ENCODE measurements around the gene P3H3. TPM values are rescaled to one million over a fixed set of nuclear protein-coding genes. Genes with fewer than 3 reads are reported as not detected.
A peak's percentile ranks its signal among the peaks of the same experiment; 100 is the strongest.
"Not testable (repeated sequence)": the region's sequence is repeated elsewhere in the genome, so short reads cannot be mapped to it uniquely, and the experiment has no call there.

P3H3 gene
- total RNA-seq, 2 experiments from 2014 or later: 0.86 to 1.3 TPM

- CTCF ChIA-PET: interaction anchor here (0.6 to 3.2 kb wide), 49 partner anchors 9 to 431 kb away, joined by 3 to 51 read pairs (median 4); partner anchors contain the start of genes C12orf57, C1RL, CDCA3 and COPS7A
- peak; percentile 92 for DNase-seq
- Mint-ChIP-seq H3K27me3 (no peaks in the 10 kb centered on the region), H3K4me1 (peaks cover 50% of the 10 kb centered on the region), H3K4me3 (peak overlapping the region; percentile 93), H3K9me3 (ENCODE audit: low read depth) (no peaks in the 10 kb centered on the region), H3K36me3 (ENCODE audit: low read depth) (peaks cover 67% of the 10 kb centered on the region), H3K27ac (peak overlapping the region; percentile 66)
- ATAC-seq: peak; percentile 28
- POLR2A ChIA-PET: interaction anchor here (0.5 to 2.9 kb wide), 17 partner anchors 9 to 379 kb away, joined by 3 to 31 read pairs (median 4); partner anchors contain the start of genes C12orf57, C1RL, CDCA3 and LRRC23
- intact Hi-C loops (cut with DNase I, micrococcal nuclease): loop anchor here (1.0 to 5.0 kb wide), 15 partner anchors 19 to 236 kb away; partner anchors contain the start of genes ENO2 (in 2 of the 2), C12orf57 (in 1 of the 2), C1RL (in 1 of the 2) and CDCA3 (in 1 of the 2)
Observed at GRCh38 chr12:6872073-6873048, 44.2 kb downstream of the P3H3 start.

DNA sequence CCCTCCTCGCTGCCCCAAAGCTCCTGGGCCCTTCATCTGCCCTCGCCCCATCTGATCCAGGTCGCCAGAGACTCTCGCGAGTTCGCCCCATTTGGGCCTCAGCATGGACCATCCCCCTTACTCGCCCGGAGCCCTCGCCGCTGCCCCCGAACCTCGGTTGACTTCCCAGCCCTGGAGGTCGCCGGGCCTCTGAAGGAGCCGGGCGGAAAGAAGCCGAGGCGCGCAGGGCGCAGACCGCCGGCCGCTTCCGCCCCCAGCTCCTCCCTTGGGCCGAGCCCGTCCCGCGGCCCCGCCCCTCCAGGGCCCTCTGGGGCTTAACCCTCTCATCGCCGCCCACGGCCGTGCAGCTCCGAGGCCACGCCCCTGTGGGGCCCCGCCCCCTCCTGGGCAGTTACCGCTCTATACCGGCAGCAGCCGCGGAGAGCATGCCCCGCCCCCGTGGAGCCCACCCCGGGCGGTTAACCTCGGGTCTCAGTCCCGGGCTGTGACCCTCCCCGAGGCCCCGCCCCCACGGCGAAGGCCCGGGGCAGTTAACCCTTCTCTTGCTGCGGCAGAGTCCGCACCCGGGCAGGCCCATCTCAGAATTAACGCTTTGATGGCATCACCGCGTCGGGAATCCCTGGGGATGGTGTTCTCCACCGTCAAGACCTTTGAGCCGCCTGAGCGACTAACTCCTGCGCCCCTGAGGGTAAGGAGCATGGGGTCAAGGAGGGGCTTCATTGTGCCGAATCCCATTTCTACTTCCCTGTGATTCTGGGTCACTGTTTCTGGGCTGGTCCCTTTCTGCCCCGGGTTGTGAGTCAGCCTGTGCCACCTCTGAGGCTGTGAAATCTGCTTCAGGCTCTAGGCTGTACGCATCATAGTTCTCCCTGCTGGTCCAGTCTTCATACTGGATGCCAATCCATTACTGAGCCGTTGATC lies 45.1 kb downstream of the P3H3 start, which contains the start of gene SPSB2:
SPSB2 (minus strand) TSS at position 210 of the 921 bp plus-strand sequence. CDS start 402 bp downstream, outside the sequence.
- peak; percentile 74 for ATAC-seq
- ChIA-PET POLR2A (interaction anchor here (0.5 to 2.9 kb wide), 14 partner anchors 8 to 380 kb away, joined by 3 to 31 read pairs (median 5); partner anchors contain the start of genes C12orf57, C1RL, CDCA3 and LRRC23), CTCF (interaction anchor here (0.6 to 3.2 kb wide), 37 partner anchors 9 to 432 kb away, joined by 3 to 51 read pairs (median 4); partner anchors contain the start of genes C12orf57, CDCA3, COPS7A and GNB3)
- Mint-ChIP-seq H3K4me3 (peak within 1 kb of the TSS; percentile 93), H3K4me1 (peaks cover 50% of the 10 kb centered on the region), H3K9me3 (ENCODE audit: low read depth) (no peaks in the 10 kb centered on the region), H3K27me3 (no peaks in the 10 kb centered on the region), H3K36me3 (ENCODE audit: low read depth) (peaks cover 62% of the 10 kb centered on the region), H3K27ac (peak within 1 kb of the TSS; percentile 86)
- DNase-seq: peak; percentile 100
- intact Hi-C loops (cut with DNase I, micrococcal nuclease): loop anchor here (1.0 to 5.0 kb wide), 14 partner anchors 18 to 235 kb away; partner anchors contain the start of genes ENO2 (in 2 of the 2), C1RL (in 1 of the 2), CDCA3 (in 1 of the 2) and EMG1 (in 1 of the 2)

- H3K4me1 Mint-ChIP-seq: peaks cover 44% of the 10 kb centered on the region
- H3K36me3 Mint-ChIP-seq (ENCODE audit: low read depth): peaks cover 55% of the 10 kb centered on the region
- DNase-seq; ATAC-seq; POLR2A ChIA-PET; H3K27me3 Mint-ChIP-seq; H3K9me3 Mint-ChIP-seq (ENCODE audit: low read depth): not testable (repeated sequence)
- H3K27ac Mint-ChIP-seq: peak overlapping the region; percentile 86
- CTCF ChIA-PET: interaction anchor here (0.8 to 2.9 kb wide), 5 partner anchors 8 to 163 kb away, joined by 3 to 38 read pairs (median 6); no protein-coding TSS in a partner anchor
- peak overlapping the region; percentile 93 for H3K4me3 Mint-ChIP-seq
- intact Hi-C loops (cut with DNase I, micrococcal nuclease): loop anchor here in 1 of 2 experiments (5.0 kb wide), 2 partner anchors 63 to 88 kb away; no protein-coding TSS in a partner anchor
Observed at GRCh38 chr12:6874015-6874368, 45.8 kb downstream of the P3H3 start.

DNA sequence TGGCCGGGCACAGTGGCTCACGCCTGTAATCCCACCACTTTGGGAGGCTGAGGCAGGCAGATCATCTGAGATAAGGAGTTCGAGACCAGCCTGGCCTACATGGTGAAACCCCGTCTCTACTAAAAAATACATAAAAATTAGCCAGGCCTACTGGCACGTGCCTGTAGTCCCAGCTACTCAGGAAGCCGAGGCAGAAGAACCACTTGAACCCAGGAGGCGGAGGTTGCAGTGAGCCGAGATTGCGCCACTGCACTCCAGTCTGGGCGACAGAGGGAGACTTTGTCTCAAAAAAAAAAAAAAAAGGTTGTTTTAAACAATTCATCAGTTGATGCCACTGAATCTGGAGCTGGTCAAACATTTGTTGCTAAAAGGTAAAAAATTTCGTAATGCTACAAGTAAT lies 51.6 kb downstream of the P3H3 start:
- H3K4me3 Mint-ChIP-seq; ATAC-seq; H3K27me3 Mint-ChIP-seq; H3K4me1 Mint-ChIP-seq; H3K27ac Mint-ChIP-seq; H3K9me3 Mint-ChIP-seq (ENCODE audit: low read depth); intact Hi-C loops (cut with DNase I, micrococcal nuclease); DNase-seq: not testable (repeated sequence)
- ChIA-PET CTCF (interaction anchor here (0.6 to 2.8 kb wide), 2 partner anchors 10 to 11 kb away, joined by 4 to 8 read pairs; no protein-coding TSS in a partner anchor), POLR2A (interaction anchor here (0.6 to 1.0 kb wide), 4 partner anchors 11 to 545 kb away, joined by 3 read pairs; partner anchors contain the start of gene USP5)
- H3K36me3 Mint-ChIP-seq (ENCODE audit: low read depth): peaks cover 13% of the 10 kb centered on the region

GRCh38 chr12:6883252-6883651 lies 55.0 kb downstream of the P3H3 start:
- no peaks in the 10 kb centered on the region for H3K4me1 Mint-ChIP-seq
- H3K27me3 Mint-ChIP-seq: no peaks in the 10 kb centered on the region
- no peak for DNase-seq
- CTCF ChIA-PET: interaction anchor here (2.0 to 2.4 kb wide), 2 partner anchors 8 to 10 kb away, joined by 9 to 17 read pairs; partner anchors contain the start of gene SPSB2
- POLR2A ChIA-PET: no interaction called here
- no peaks in the 10 kb centered on the region for H3K9me3 Mint-ChIP-seq (ENCODE audit: low read depth)
- no peak for ATAC-seq
- peaks cover 3% of the 10 kb centered on the region for H3K36me3 Mint-ChIP-seq (ENCODE audit: low read depth)
- H3K27ac Mint-ChIP-seq: no peak overlapping the region
- no peak overlapping the region for H3K4me3 Mint-ChIP-seq
- intact Hi-C loops (cut with DNase I, micrococcal nuclease): no loop called here

- H3K9me3 Mint-ChIP-seq (ENCODE audit: low read depth): no peaks in the 10 kb centered on the region
- ChIA-PET CTCF (no interaction called here), POLR2A (no interaction called here)
- no peak overlapping the region for H3K27ac Mint-ChIP-seq
- DNase-seq: no peak
- H3K4me1 Mint-ChIP-seq: no peaks in the 10 kb centered on the region
- no peak for ATAC-seq
- peaks cover 3% of the 10 kb centered on the region for H3K36me3 Mint-ChIP-seq (ENCODE audit: low read depth)
- intact Hi-C loops (cut with DNase I, micrococcal nuclease): no loop called here
- no peak overlapping the region for H3K4me3 Mint-ChIP-seq
- H3K27me3 Mint-ChIP-seq: no peaks in the 10 kb centered on the region
Observed at GRCh38 chr12:6883683-6884082, 55.5 kb downstream of the P3H3 start.

DNA sequence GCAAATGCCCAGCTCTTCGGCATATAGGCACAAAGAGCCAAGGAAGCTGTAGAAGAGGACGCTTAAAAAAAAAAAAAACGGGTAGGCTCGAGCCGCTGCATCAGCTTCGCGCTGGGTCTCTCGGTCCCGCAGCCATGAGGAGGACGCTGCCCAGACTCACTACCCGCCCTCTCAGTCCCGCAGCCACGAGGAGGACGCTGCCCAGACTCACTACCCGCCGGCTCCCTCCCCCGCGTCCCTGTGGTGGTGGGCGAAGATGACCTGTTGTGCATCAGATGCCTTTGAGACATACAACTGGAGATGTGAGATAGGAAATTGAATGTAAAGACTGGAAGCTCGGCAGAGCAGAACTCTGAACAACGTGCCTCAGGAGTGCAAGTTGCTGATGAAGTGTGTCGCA lies 56.3 kb downstream of the P3H3 start:
- Mint-ChIP-seq H3K9me3 (ENCODE audit: low read depth) (no peaks in the 10 kb centered on the region), H3K27me3 (no peaks in the 10 kb centered on the region), H3K4me3 (no peak overlapping the region), H3K36me3 (ENCODE audit: low read depth) (peaks cover 3% of the 10 kb centered on the region), H3K4me1 (no peaks in the 10 kb centered on the region), H3K27ac (no peak overlapping the region)
- POLR2A ChIA-PET: no interaction called here
- DNase-seq (no peak), ATAC-seq (no peak)
- CTCF ChIA-PET: interaction anchor here (1.4 kb wide), 1 partner anchor 11 kb away, joined by 6 read pairs; no protein-coding TSS in a partner anchor
- intact Hi-C loops (cut with DNase I, micrococcal nuclease): no loop called here

DNA sequence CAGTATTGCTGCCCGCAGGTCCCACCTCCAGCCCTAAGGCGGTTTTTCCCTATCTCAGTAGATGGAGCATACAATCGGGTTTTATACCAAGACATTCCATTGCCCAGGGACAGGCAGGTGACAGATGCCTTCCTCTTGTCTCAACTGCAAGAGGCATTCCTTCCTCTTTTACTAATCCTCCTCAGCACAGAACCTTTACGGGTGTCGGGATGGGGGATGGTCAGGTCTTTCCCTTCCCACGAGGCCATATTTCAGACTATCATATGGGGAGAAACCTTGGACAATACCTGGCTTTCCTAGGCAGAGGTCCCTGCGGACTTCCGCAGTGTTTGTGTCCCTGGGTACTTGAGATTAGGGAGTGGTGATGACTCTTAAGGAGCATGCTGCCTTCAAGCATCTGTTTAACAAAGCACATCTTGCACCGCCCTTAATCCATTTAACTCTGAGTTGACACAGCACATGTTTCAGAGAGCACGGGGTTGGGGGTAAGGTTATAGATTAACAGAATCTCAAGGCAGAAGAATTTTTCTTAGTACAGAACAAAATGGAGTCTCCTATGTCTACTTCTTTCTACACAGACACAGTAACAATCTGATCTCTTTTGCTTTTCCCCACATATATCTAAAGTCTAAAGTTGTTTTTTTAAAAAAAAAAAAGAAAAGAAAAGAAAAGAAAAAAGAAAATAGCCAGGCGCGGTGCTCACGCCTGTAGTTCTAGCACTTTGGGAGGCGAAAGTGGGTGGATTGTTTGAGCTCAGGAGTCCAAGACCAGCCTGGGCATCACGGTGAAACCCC lies 58.2 kb downstream of the P3H3 start:
- H3K27me3 Mint-ChIP-seq; H3K4me3 Mint-ChIP-seq; ATAC-seq; H3K9me3 Mint-ChIP-seq (ENCODE audit: low read depth); H3K4me1 Mint-ChIP-seq; CTCF ChIA-PET; POLR2A ChIA-PET; intact Hi-C loops (cut with DNase I, micrococcal nuclease); H3K27ac Mint-ChIP-seq; H3K36me3 Mint-ChIP-seq (ENCODE audit: low read depth); DNase-seq: not testable (repeated sequence)

DNA sequence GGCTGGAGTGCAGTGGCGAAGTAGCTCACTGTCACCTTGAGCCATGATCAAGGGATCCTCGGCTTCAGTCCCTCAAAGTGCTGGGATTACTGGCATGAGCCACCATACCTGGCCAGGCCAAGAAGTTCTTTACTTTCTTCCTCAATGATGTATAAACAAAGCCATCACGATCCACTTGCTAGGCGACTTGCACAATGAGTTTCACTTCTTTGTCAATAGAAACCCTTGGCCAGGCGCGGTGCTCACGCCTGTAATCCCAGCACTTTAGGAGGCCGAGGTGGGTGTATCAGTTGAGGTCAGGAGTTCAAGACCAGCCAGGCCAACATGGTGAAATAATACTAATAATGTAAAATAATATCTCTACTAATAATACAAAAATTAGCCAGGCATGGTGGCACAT lies 59.3 kb downstream of the P3H3 start:
- CTCF ChIA-PET: interaction anchor here (0.6 to 1.0 kb wide), 3 partner anchors 18 to 38 kb away, joined by 3 read pairs; no protein-coding TSS in a partner anchor
- ATAC-seq: no peak
- Mint-ChIP-seq H3K36me3 (ENCODE audit: low read depth) (peaks cover 8% of the 10 kb centered on the region), H3K4me1 (peaks cover 9% of the 10 kb centered on the region), H3K27ac (no peak overlapping the region), H3K9me3 (ENCODE audit: low read depth) (no peaks in the 10 kb centered on the region), H3K27me3 (no peaks in the 10 kb centered on the region), H3K4me3 (no peak overlapping the region)
- POLR2A ChIA-PET: interaction anchor here (0.7 kb wide), 1 partner anchor 27 kb away, joined by 7 read pairs; no protein-coding TSS in a partner anchor
- intact Hi-C loops (cut with DNase I, micrococcal nuclease): no loop called here
- no peak for DNase-seq

DNA sequence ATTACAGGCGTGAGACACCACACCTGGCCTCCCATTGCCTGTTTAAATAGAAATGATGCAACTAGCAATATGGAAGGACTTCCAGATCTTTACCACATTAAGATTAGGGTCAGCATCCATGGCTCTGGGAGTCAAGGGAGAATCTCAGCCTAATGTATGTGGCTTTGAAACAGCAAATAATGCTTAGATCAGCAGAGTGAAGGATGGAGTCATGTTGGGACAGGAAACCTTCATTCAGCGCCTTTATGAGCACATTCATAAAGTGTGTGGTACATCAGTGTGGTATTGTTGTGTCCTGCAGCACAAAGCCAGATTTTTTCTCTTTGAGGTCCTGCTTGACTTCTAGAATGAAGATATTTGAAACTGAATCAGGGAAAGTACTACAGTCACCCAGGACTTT lies 60.2 kb downstream of the P3H3 start:
- H3K27ac Mint-ChIP-seq: no peak overlapping the region
- intact Hi-C loops (cut with DNase I, micrococcal nuclease): no loop called here
- POLR2A ChIA-PET: no interaction called here
- H3K27me3 Mint-ChIP-seq: no peaks in the 10 kb centered on the region
- CTCF ChIA-PET: interaction anchor here (0.6 kb wide), 1 partner anchor 37 kb away, joined by 3 read pairs; no protein-coding TSS in a partner anchor
- no peak for ATAC-seq
- peaks cover 8% of the 10 kb centered on the region for H3K36me3 Mint-ChIP-seq (ENCODE audit: low read depth)
- no peaks in the 10 kb centered on the region for H3K9me3 Mint-ChIP-seq (ENCODE audit: low read depth)
- DNase-seq: no peak
- peaks cover 12% of the 10 kb centered on the region for H3K4me1 Mint-ChIP-seq
- no peak overlapping the region for H3K4me3 Mint-ChIP-seq
